OCI-LY3 (cell line): ENCODE results near the gene TNS1.

Experiments used
- CTCF ChIP-seq: fragments of 200-600, 300-600 bp; sonication (generic); IDR thresholded peaks from 2 replicates; pipeline ENCODE4 v1.5.1; 2014; ENCODE audit warnings: antibody characterized with exemption, low read length, low read depth
- EZH2phosphoT487 ChIP-seq: fragments of 200-600 bp; shearing (Covaris generic); IDR thresholded peaks from 2 replicates; pipeline ENCODE4 v1.6.1; 2018; ENCODE audit warnings: antibody characterized with exemption, mixed run types, low read depth

GRCh38 chr2:217826991-217827390 lies 175.8 kb downstream of the TNS1 start:
- TF ChIP-seq CTCF (no peak), EZH2phosphoT487 (no peak)
